Fibroblast of villous mesenchyme (primary cell): ENCODE data around the gene AGXT2. TPM values are rescaled to one million over a fixed set of nuclear protein-coding genes. Genes with fewer than 3 reads are reported as not detected.
A peak's percentile ranks its signal among the peaks of the same experiment; 100 is the strongest.

Experiments
- DNase-seq: peaks from one replicate; pipeline ENCODE4 v3.0.0-alpha.2; 2010; ENCODE audit warnings: low read depth
- H3K4me3 ChIP-seq: 2 replicates; pipeline ENCODE4 v1.5.1; 2011; ENCODE audit warnings: low read depth, mild to moderate bottlenecking, low read length
- CTCF ChIP-seq: IDR thresholded peaks from 2 replicates; pipeline ENCODE4 v1.5.1; 2012; ENCODE audit warnings: low read depth, mild to moderate bottlenecking, low read length; ENCODE audit not compliant: insufficient read depth
- total RNA-seq: library from RNA; depleted of rRNA; stranded (reverse); fragments of >200 nt; gene quantifications from 2 replicates; pipeline ENCODE4 v1.2.3, GENCODE V29; 2012

Gene AGXT2
- total RNA-seq, 1 donor = not detected

- DNase-seq = no peak
- no peak for TF ChIP-seq CTCF
- H3K4me3 ChIP-seq = no peak overlapping the region
These were observed 37.1 kb downstream of the AGXT2 start for GRCh38 chr5:35010676-35011075.

GRCh38 chr5:35009657-35010056 is 38.1 kb downstream of the AGXT2 start:
- TF ChIP-seq CTCF = no peak
- H3K4me3 ChIP-seq = no peak overlapping the region
- peak; percentile 71 for DNase-seq

- H3K4me3 ChIP-seq = no peak overlapping the region
- DNase-seq = no peak
- no peak for TF ChIP-seq CTCF
These were observed 38.7 kb downstream of the AGXT2 start for GRCh38 chr5:35009019-35009418.

- no peak for TF ChIP-seq CTCF
- no peak overlapping the region for H3K4me3 ChIP-seq
- no peak for DNase-seq
These were observed 43.0 kb downstream of the AGXT2 start for GRCh38 chr5:35004771-35005170.

- H3K4me3 ChIP-seq = no peak overlapping the region
- TF ChIP-seq CTCF = no peak
- DNase-seq = no peak
These were observed 43.5 kb downstream of the AGXT2 start for GRCh38 chr5:35004200-35004599.

DNA sequence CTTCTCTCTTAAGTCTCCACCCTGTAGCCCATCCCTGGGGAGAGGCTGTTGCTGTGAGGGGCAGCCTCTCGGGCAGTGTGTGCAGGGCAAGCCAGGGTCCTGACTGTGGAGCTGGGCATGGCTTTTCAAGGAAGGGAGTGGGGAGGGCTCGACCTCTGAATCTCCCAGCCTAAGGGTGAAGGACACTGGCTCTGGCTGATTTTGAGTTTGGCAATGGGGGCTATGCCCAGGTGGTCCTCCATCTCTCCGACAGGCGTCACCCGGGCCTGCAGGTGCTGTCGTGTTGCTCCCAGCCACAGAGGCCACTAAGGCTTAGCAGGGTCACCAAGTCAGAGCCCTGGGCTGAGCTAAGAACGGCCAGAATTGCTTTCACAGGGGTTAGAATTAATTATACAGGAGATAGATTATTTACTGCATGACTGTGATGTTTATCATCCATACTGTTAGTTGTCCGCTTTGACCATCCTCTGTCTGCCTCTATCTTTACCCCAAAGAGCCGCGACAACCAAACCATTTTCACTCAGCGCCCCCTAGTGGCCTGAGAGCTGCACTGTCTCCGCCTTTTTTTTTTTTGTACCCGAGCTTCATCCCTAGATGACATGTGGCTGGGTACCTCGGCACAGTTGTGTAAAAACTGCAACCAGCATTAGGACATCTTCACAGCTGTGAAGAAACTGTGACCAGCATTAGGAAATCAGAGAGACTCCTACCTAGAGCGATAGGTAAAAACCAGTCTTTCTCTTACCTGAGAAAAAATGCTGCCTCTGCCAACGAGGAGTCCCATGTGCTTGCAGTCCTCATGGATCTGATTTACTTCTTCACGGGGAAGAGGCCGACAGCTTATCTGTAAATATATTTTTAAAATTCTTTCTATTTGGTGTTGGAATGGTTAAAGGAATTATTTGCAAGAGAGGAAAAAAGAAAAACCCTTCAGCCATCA is 44.5 kb downstream of the AGXT2 start:
- peak; percentile 95 for TF ChIP-seq CTCF
- DNase-seq = peak; percentile 66
- no peak overlapping the region for H3K4me3 ChIP-seq
